Heart right ventricle (tissue), 16 donors: ENCODE data around the gene SPDYE4. TPM values are rescaled to one million over a fixed set of nuclear protein-coding genes. Genes with fewer than 3 reads are reported as not detected.

ENCODE experiments used
- ATAC-seq, 8 donors: fragments of 200-7000 bp; cut with Tn5 transposase; one replicate each; pipeline ENCODE4 v1.9.1; 2020; ENCODE audit warnings: mild to moderate bottlenecking in 8 of 8, moderate library complexity in 8 of 8, moderate number of reproducible peaks in 1 of 8
- DNase-seq, 2 donors: peaks; one replicate each; pipeline ENCODE4 v3.0.0-alpha.2; 2020
- H3K27ac ChIP-seq, 10 donors: fragments of 200-600 bp; sonication (generic) in 2 of 10; one replicate each; pipeline versions ENCODE4 v1.5.0 to v1.8.0; 2020 to 2022; ENCODE audit warnings: mild to moderate bottlenecking in 3 of 10
- H3K27me3 ChIP-seq, 7 donors: fragments of 200-600 bp; one replicate each; pipeline ENCODE4 v1.8.0; 2021 to 2022; ENCODE audit warnings: mild to moderate bottlenecking in 2 of 7
- H3K36me3 ChIP-seq, 9 donors: fragments of 200-600 bp; sonication (generic) in 1 of 9; one replicate each; pipeline versions ENCODE4 v1.5.0 to v1.8.0; 2020 to 2022; ENCODE audit warnings: mild to moderate bottlenecking in 2 of 9
- H3K4me1 ChIP-seq, 9 donors: fragments of 200-600 bp; sonication (generic) in 1 of 9; one replicate each; pipeline versions ENCODE4 v1.5.0 to v1.8.0; 2020 to 2022; ENCODE audit warnings: mild to moderate bottlenecking in 4 of 9
- H3K4me3 ChIP-seq, 10 donors: fragments of 200-600 bp; sonication (generic) in 2 of 10; one replicate each; pipeline versions ENCODE4 v1.5.0 to v1.8.0; 2020 to 2022; ENCODE audit warnings: mild to moderate bottlenecking in 7 of 10, moderate library complexity in 2 of 10
- H3K9me3 ChIP-seq, 11 donors: fragments of 200-600 bp in 10 of 11; sonication (generic) in 2 of 11; one replicate each; pipeline versions ENCODE4 v1.5.0 to v1.8.0; 2013 to 2022; ENCODE audit warnings: mild to moderate bottlenecking in 2 of 11, control low read depth in 1 of 11, moderate library complexity in 1 of 11
- CTCF ChIP-seq, 9 donors: fragments of 200-600 bp; sonication (generic) in 2 of 9; IDR thresholded peaks; one replicate each; pipeline versions ENCODE4 v1.5.0 to v1.8.0; 2021 to 2022; ENCODE audit warnings: antibody characterized with exemption in 9 of 9, mild to moderate bottlenecking in 5 of 9, moderate library complexity in 1 of 9
- WGBS, 2 donors: extraction: QIAGEN DNeasy Blood & Tissue Kit; methylation state at CpG; one replicate each; pipeline ENCODE4 v1.1.7; 2013; ENCODE audit warnings: inconsistent platforms in 1 of 2; 5-methylcytosine and 5-hydroxymethylcytosine counted together
- intact Hi-C, 10 donors: fragments of 100-400 bp; cut with DNase I; formaldehyde crosslinking; loops; one replicate each; pipeline versions ENCODE4 v1.11.1 to v1.14.2; 2022
- polyA plus RNA-seq, 2 donors: library from polyadenylated mRNA; stranded (reverse); fragments of 200-250 nt; gene quantifications; one replicate each; pipeline ENCODE4 v1.2.3, GENCODE V29; 2013
- total RNA-seq, 10 donors: library from RNA; stranded (reverse); fragmentation: NEBNext Ultra II Directional in 3 of 10; extraction: Animal tissue kit (Norgen Biotek cat#: 25700) in 3 of 10; gene quantifications; one replicate each; pipeline versions ENCODE4 v1.2.1 to v1.2.4, GENCODE V29; 2021 to 2023
- donor health status: Arrhythmogenic right ventricular cardiomyopathy.
- donor health status: ischemic (EF 13 %, LVEDD 7.1; RV severe dilation, severe dysfunction).
- donor health status: healthy with polysubstance abuse.
- donor health status: DM: no; HTN: yes; CAD: no.
- donor health status: DM: no; HTN: no; CAD: no.
- donor health status: ischemic (EF 25% LVEDD 6.9; RV normal size, moderate dysfunction).
- donor health status: ischemic (EF 25% LVEDD 5.7; RV mildly dilated, moderate dysfunction).
- donor health status: healthy.
- donor health status: DM: yes; HTN: yes; CAD: no.
- donor health status: Ischemic cardiomyopathy.
- donor health status: ischemic (EF 35%, LVEDD 5.7; RV mildly dilated, moderate dysfunction).
- donor health status: nonischemic (EF 11% LVEDD 7.7; RV severe dilation, severe dysfunction).
- donor health status: DM: yes; HTN: yes; CAD: no.
- donor health status: PGD.
- donor health status: ischemic (EF 29% LVEDD 5.4; RV normal size, mild dysfunction).
- donor health status: nonischemic (EF 23%, LVEDD 6.1; RV moderate dilation, normal function).

The SPDYE4 gene
- total and polyA plus RNA-seq, 12 donors: not detected

GRCh38 chr17:8799570-8800212 is 41.3 kb upstream of the SPDYE4 start:
- WGBS, 2 donors: 30 to 45% methylated on average over 14 to 15 of the region's 15 CpGs

GRCh38 chr17:8798846-8799569 is 40.7 kb upstream of the SPDYE4 start, which contains the start of gene MFSD6L:
TSS of gene MFSD6L (minus strand) at chr17:8799365. CDS start at chr17:8799120, 245 bp downstream.
- ATAC-seq (peak in 4 of 8 donors; percentile 31 to 67 (median 53)), DNase-seq (no peak)
- whole genome bisulfite sequencing, 2 donors: 37 to 43% methylated on average over 51 to 62 of the region's 62 CpGs
- intact Hi-C loops: loop anchor here in 1 of 10 donors (10.0 kb wide), 1 partner anchor 64 kb away; no protein-coding TSS in a partner anchor
- Histone ChIP-seq H3K27ac (no peak within 1 kb of the TSS), H3K4me1 (peaks cover 0 to 15% (median 0%) of the 10 kb centered on the region in 9 donors), H3K9me3 (no peaks in the 10 kb centered on the region), H3K27me3 (peaks cover 0 to 14% (median 9%) of the 10 kb centered on the region in 7 donors), H3K4me3 (no peak within 1 kb of the TSS), H3K36me3 (peaks cover 0 to 17% (median 0%) of the 10 kb centered on the region in 9 donors)
- peak in 2 of 9 donors; percentile 28 to 35 for TF ChIP-seq CTCF (IDR thresholded peaks at IDR 0.05)

More at GRCh38 chr17:8799570-8800212, 41.3 kb upstream of the SPDYE4 start:
- H3K4me3 ChIP-seq: no peak overlapping the region
- no peaks in the 10 kb centered on the region for H3K9me3 ChIP-seq
- DNase-seq (peak in 1 of 2 donors; percentile 42), ATAC-seq (peak in 7 of 8 donors; percentile 25 to 80 (median 53))
- H3K27ac ChIP-seq: no peak overlapping the region
- intact Hi-C loops: loop anchor here in 7 of 10 donors (5.0 to 10.0 kb wide), 4 partner anchors 65 to 98 kb away; no protein-coding TSS in a partner anchor
- TF ChIP-seq CTCF (IDR thresholded peaks at IDR 0.05): no peak
- H3K27me3 ChIP-seq: peaks cover 0 to 14% (median 9%) of the 10 kb centered on the region in 7 donors
- peaks cover 0 to 11% (median 0%) of the 10 kb centered on the region in 9 donors for H3K4me1 ChIP-seq
- H3K36me3 ChIP-seq: peaks cover 0 to 20% (median 0%) of the 10 kb centered on the region in 9 donors

GRCh38 chr17:8798176-8798845 is 40.0 kb upstream of the SPDYE4 start:
- ATAC-seq (no peak), DNase-seq (no peak)
- Histone ChIP-seq H3K27ac (no peak overlapping the region), H3K27me3 (peaks cover 0 to 14% (median 9%) of the 10 kb centered on the region in 7 donors), H3K9me3 (no peaks in the 10 kb centered on the region), H3K4me3 (no peak overlapping the region), H3K4me1 (peaks cover 0 to 21% (median 0%) of the 10 kb centered on the region in 9 donors), H3K36me3 (peaks cover 0 to 10% (median 0%) of the 10 kb centered on the region in 9 donors)
- 75 to 80% methylated on average over 23 of the region's 23 CpGs for WGBS, 2 donors
- intact Hi-C loops: loop anchor here in 1 of 10 donors (10.0 kb wide), 1 partner anchor 64 kb away; no protein-coding TSS in a partner anchor
- no peak for TF ChIP-seq CTCF (IDR thresholded peaks at IDR 0.05)
